Lower lobe of right lung (tissue), 2 donors: Measurements from ENCODE around the gene HTRA3. TPM values are rescaled to one million over a fixed set of nuclear protein-coding genes. Genes with fewer than 3 reads are reported as not detected.
A peak's percentile ranks its signal among the peaks of the same experiment; 100 is the strongest.

Experiments used
- ATAC-seq, 2 donors: fragments of 200-7000 bp; cut with Tn5 transposase; one replicate each; pipeline ENCODE4 v1.9.1; 2020 to 2022; ENCODE audit warnings: mild to moderate bottlenecking in 2 of 2, moderate library complexity in 2 of 2
- DNase-seq: peaks from one replicate; pipeline ENCODE4 v3.0.0-alpha.2; 2020
- H3K27ac ChIP-seq: fragments of 200-600 bp; one replicate; pipeline ENCODE4 v1.8.0; 2022
- H3K27me3 ChIP-seq: fragments of 200-600 bp; one replicate; pipeline ENCODE4 v1.8.0; 2022; ENCODE audit warnings: low read depth
- H3K36me3 ChIP-seq: fragments of 200-600 bp; one replicate; pipeline ENCODE4 v1.8.0; 2022; ENCODE audit warnings: mild to moderate bottlenecking
- H3K4me1 ChIP-seq: fragments of 200-600 bp; one replicate; pipeline ENCODE4 v1.8.0; 2022
- H3K4me3 ChIP-seq: fragments of 200-600 bp; one replicate; pipeline ENCODE4 v1.8.0; 2022; ENCODE audit warnings: mild to moderate bottlenecking
- H3K9me3 ChIP-seq: fragments of 200-600 bp; one replicate; pipeline ENCODE4 v1.8.0; 2022
- CTCF ChIP-seq: fragments of 200-600 bp; IDR thresholded peaks from one replicate; pipeline ENCODE4 v1.8.0; 2022; ENCODE audit warnings: antibody characterized with exemption, mild to moderate bottlenecking
- intact Hi-C: fragments of 100-400 bp; cut with DNase I; formaldehyde crosslinking; loops from one replicate; pipeline ENCODE4 v1.11.0; 2022
- total RNA-seq: library from RNA; stranded (reverse); fragmentation: NEBNext Ultra II Directional; extraction: Animal tissue kit (Norgen Biotek cat#: 25700); gene quantifications from one replicate; pipeline ENCODE4 v1.2.1, GENCODE V29; 2021
- donor health status: DM: no; HTN: yes; CAD: no; lungs with severe emphysema.

The HTRA3 gene
- total RNA-seq, 1 donor from 2014 or later = 15.5 TPM

GRCh38 chr4:8264106-8264505 lies 5.4 kb upstream of the HTRA3 start:
- H3K4me3 ChIP-seq = no peak overlapping the region
- no peaks in the 10 kb centered on the region for H3K36me3 ChIP-seq
- DNase-seq = no peak
- no peak for ATAC-seq
- H3K27me3 ChIP-seq = peaks cover 5% of the 10 kb centered on the region
- no peak overlapping the region for H3K27ac ChIP-seq
- intact Hi-C loops = no loop called here
- peaks cover 29% of the 10 kb centered on the region for H3K4me1 ChIP-seq
- no peak for TF ChIP-seq CTCF
- no peaks in the 10 kb centered on the region for H3K9me3 ChIP-seq

- Histone ChIP-seq H3K27ac (no peak overlapping the region), H3K36me3 (no peaks in the 10 kb centered on the region), H3K9me3 (no peaks in the 10 kb centered on the region), H3K4me3 (no peak overlapping the region), H3K27me3 (peaks cover 12% of the 10 kb centered on the region), H3K4me1 (peaks cover 32% of the 10 kb centered on the region)
- DNase-seq (no peak), ATAC-seq (no peak)
- TF ChIP-seq CTCF = no peak
- intact Hi-C loops = no loop called here
Observed at GRCh38 chr4:8265171-8265929, 4.2 kb upstream of the HTRA3 start.

- ATAC-seq (no peak), DNase-seq (no peak)
- H3K27me3 ChIP-seq = peaks cover 20% of the 10 kb centered on the region
- no peaks in the 10 kb centered on the region for H3K9me3 ChIP-seq
- H3K27ac ChIP-seq = no peak overlapping the region
- H3K4me3 ChIP-seq = no peak overlapping the region
- no peak for TF ChIP-seq CTCF
- intact Hi-C loops = no loop called here
- peaks cover 32% of the 10 kb centered on the region for H3K4me1 ChIP-seq
- H3K36me3 ChIP-seq = no peaks in the 10 kb centered on the region
Observed at GRCh38 chr4:8266088-8266487, 3.5 kb upstream of the HTRA3 start.

- intact Hi-C loops = no loop called here
- ATAC-seq (no peak), DNase-seq (no peak)
- no peaks in the 10 kb centered on the region for H3K36me3 ChIP-seq
- H3K4me3 ChIP-seq = no peak overlapping the region
- peak overlapping the region; percentile 18 for H3K27ac ChIP-seq
- H3K27me3 ChIP-seq = peaks cover 24% of the 10 kb centered on the region
- H3K9me3 ChIP-seq = no peaks in the 10 kb centered on the region
- no peak for TF ChIP-seq CTCF
- H3K4me1 ChIP-seq = peaks cover 31% of the 10 kb centered on the region
Observed at GRCh38 chr4:8266508-8266907, 3.0 kb upstream of the HTRA3 start.

GRCh38 chr4:8267077-8267476 lies 2.5 kb upstream of the HTRA3 start:
- peak; percentile 85 for DNase-seq
- Histone ChIP-seq H3K27ac (peak overlapping the region; percentile 18), H3K27me3 (peaks cover 24% of the 10 kb centered on the region), H3K4me3 (no peak overlapping the region), H3K9me3 (no peaks in the 10 kb centered on the region), H3K4me1 (peaks cover 32% of the 10 kb centered on the region), H3K36me3 (no peaks in the 10 kb centered on the region)
- peak; percentile 68 for TF ChIP-seq CTCF
- peak; percentile 79 to 84 for ATAC-seq
- intact Hi-C loops = no loop called here
